Measurements from ENCODE around the gene TMEM203. TPM values are rescaled to one million over a fixed set of nuclear protein-coding genes. Genes with fewer than 3 reads are reported as not detected.

Gene TMEM203
- total and polyA plus RNA-seq, 10 of the 15 experiments (the other 5 are each of a cell fraction or from before 2014, with no cell fraction given) = 7.2 to 68.1 (median 33.8) TPM

DNA sequence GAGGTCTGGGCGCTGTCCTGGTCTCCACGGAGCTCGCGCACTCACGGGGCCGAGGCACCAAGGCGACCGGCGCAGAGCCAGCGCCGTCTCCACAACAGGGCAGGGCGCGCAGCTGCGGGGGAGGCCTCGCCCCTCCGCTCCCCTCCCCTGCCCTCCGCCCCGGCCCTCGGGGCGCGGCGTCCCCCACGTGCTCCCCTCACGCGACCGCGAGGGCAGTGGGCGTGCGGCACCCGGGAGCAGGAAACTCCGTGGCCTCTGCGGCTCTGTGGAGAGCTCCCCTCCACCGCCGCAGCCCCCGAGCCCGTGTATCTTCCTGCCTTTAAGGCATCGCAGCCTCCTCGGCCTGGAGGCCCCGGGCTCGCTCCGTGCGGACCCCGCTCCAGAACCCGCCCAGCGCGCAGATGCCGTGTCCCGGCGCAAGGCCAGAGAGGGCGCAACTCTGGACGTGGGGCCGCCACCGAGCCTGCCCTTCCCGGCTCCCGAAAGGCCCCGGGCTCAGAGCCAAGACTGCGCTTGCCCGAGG lies 34.9 kb upstream of the TMEM203 start:
- peaks cover 8 to 14% of the 10 kb centered on the region in 2 experiments for H3K36me3 ChIP-seq (ENCODE audit: control insufficient read depth in 2 of 2, insufficient read depth in 2 of 2, low read length in 1 of 2)
- peak overlapping the region; percentile 76 for H3K4me3 ChIP-seq
- peaks cover 4% of the 10 kb centered on the region; the same call in 1 of the 2 replicates for H4K20me1 ChIP-seq (ENCODE audit: control insufficient read depth, insufficient read depth)
- DNase-seq (ENCODE audit: low read depth, low spot score) (no peak), FAIRE-seq (no peak), ATAC-seq (peak; percentile 61)
- RAD21 ChIA-PET (ENCODE audit: unreplicated experiment) = interaction anchor here (0.9 to 2.2 kb wide), 12 partner anchors 14 to 122 kb away, joined by 3 to 13 read pairs (median 4); partner anchors contain the start of genes NELFB, NRARP, RNF208 and TPRN
- intact Hi-C loops (cut with micrococcal nuclease; ENCODE audit: unreplicated experiment) (no loop called here), in situ Hi-C loops (cut with MboI) (no loop called here)
- SMC1A ChIA-PET (ENCODE audit: uncharacterized antibody, unreplicated experiment) = interaction anchor here (0.7 to 1.7 kb wide), 6 partner anchors 13 to 154 kb away, joined by 3 to 6 read pairs (median 3); partner anchors contain the start of gene MAN1B1
- POLR2A ChIA-PET = interaction anchor here (0.5 to 9.2 kb wide), 29 partner anchors 10 to 361 kb away, joined by 3 to 112 read pairs (median 5); partner anchors contain the start of genes CYSRT1, EXD3, MAN1B1 and NELFB
- H3K4me2 ChIP-seq (ENCODE audit: control insufficient read depth, insufficient read depth) = peak overlapping the region; percentile 77
- peak overlapping the region; percentile 68 for H3K9ac ChIP-seq (ENCODE audit: control insufficient read depth, insufficient read depth, low read length)
- no peaks in the 10 kb centered on the region for H3K27me3 ChIP-seq (replicated peaks in 1 of 2; ENCODE audit: control insufficient read depth in 2 of 2, insufficient read depth in 2 of 2, low read length in 1 of 2)
- BruUV-seq (replicated peaks) = TSS peak; percentile 77
- under 1% methylated on average over 34 of the region's 58 CpGs for WGBS (ENCODE audit: insufficient coverage, insufficient replicate concordance, low lambda C conversion rate, missing lambda C conversion rate)
- H3K9me3 ChIP-seq (replicated peaks; ENCODE audit: control insufficient read depth, insufficient read depth, low read length) = no peaks in the 10 kb centered on the region
- H3K27ac ChIP-seq (ENCODE audit: control insufficient read depth, insufficient read depth) = peak overlapping the region; percentile 83
- H3K4me1 ChIP-seq (ENCODE audit: control insufficient read depth, insufficient read depth, low read length) = peaks cover 42% of the 10 kb centered on the region
- H3K79me2 ChIP-seq (ENCODE audit: control insufficient read depth, insufficient read depth, low read length) = peaks cover 30% of the 10 kb centered on the region
- CTCF ChIA-PET = interaction anchor here (0.6 to 5.3 kb wide), 13 partner anchors 12 to 205 kb away, joined by 3 to 52 read pairs (median 4); partner anchors contain the start of genes CYSRT1, NELFB, RNF208 and RNF224
- H2AFZ ChIP-seq (ENCODE audit: control insufficient read depth, low read depth, low read length) = peak overlapping the region; percentile 75
- TF ChIP-seq USF1 (IDR thresholded peaks at IDR 0.05; ENCODE audit: borderline replicate concordance, extremely low read length, insufficient read depth, low read depth, low read length) (no peak), CBX3 (IDR thresholded peaks at IDR 0.05; ENCODE audit: borderline replicate concordance, low read depth) (no peak), CHD1 (IDR thresholded peaks at IDR 0.05; ENCODE audit: low read depth, low read length) (no peak), BACH1 (IDR thresholded peaks at IDR 0.05; ENCODE audit: borderline replicate concordance) (peak; percentile 98), MYB (IDR thresholded peaks at IDR 0.05; ENCODE audit: borderline replicate concordance, low read depth, low read length) (no peak), MLLT1 (IDR thresholded peaks at IDR 0.05) (no peak), E4F1 (IDR thresholded peaks at IDR 0.05; ENCODE audit: borderline replicate concordance, partially characterized antibody) (no peak), YY1 (IDR thresholded peaks at IDR 0.05; ENCODE audit: low read depth, low read length) (0 out of 2 replicates have a peak, but pooled peaks have one; percentile 11), SMC3 (IDR thresholded peaks at IDR 0.05; ENCODE audit: borderline replicate concordance, low read length) (no peak)
- TF ChIP-seq, protein P1, sequence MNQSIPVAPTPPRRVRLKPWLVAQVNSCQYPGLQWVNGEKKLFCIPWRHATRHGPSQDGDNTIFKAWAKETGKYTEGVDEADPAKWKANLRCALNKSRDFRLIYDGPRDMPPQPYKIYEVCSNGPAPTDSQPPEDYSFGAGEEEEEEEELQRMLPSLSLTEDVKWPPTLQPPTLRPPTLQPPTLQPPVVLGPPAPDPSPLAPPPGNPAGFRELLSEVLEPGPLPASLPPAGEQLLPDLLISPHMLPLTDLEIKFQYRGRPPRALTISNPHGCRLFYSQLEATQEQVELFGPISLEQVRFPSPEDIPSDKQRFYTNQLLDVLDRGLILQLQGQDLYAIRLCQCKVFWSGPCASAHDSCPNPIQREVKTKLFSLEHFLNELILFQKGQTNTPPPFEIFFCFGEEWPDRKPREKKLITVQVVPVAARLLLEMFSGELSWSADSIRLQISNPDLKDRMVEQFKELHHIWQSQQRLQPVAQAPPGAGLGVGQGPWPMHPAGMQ (IDR thresholded peaks at IDR 0.05; ENCODE audit: borderline replicate concordance) = no peak
- TF ChIP-seq, protein P2, sequence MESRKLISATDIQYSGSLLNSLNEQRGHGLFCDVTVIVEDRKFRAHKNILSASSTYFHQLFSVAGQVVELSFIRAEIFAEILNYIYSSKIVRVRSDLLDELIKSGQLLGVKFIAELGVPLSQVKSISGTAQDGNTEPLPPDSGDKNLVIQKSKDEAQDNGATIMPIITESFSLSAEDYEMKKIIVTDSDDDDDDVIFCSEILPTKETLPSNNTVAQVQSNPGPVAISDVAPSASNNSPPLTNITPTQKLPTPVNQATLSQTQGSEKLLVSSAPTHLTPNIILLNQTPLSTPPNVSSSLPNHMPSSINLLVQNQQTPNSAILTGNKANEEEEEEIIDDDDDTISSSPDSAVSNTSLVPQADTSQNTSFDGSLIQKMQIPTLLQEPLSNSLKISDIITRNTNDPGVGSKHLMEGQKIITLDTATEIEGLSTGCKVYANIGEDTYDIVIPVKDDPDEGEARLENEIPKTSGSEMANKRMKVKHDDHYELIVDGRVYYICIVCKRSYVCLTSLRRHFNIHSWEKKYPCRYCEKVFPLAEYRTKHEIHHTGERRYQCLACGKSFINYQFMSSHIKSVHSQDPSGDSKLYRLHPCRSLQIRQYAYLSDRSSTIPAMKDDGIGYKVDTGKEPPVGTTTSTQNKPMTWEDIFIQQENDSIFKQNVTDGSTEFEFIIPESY (IDR thresholded peaks at IDR 0.05) = no peak
- TF ChIP-seq, protein P3, sequence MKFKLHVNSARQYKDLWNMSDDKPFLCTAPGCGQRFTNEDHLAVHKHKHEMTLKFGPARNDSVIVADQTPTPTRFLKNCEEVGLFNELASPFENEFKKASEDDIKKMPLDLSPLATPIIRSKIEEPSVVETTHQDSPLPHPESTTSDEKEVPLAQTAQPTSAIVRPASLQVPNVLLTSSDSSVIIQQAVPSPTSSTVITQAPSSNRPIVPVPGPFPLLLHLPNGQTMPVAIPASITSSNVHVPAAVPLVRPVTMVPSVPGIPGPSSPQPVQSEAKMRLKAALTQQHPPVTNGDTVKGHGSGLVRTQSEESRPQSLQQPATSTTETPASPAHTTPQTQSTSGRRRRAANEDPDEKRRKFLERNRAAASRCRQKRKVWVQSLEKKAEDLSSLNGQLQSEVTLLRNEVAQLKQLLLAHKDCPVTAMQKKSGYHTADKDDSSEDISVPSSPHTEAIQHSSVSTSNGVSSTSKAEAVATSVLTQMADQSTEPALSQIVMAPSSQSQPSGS (IDR thresholded peaks at IDR 0.05; ENCODE audit: low read length) = no peak

Measured in GM12878 (cell line).